H1 (cell line): ENCODE measurements around the gene GNLY. TPM values are rescaled to one million over a fixed set of nuclear protein-coding genes. Genes with fewer than 3 reads are reported as not detected.

Experiments
- CTCF ChIA-PET: fragments of 300-600 bp; sonication (Branson Sonifier 250); formaldehyde crosslinking; loops from one replicate; lab custom pipeline; 2021; ENCODE audit not compliant: partially characterized antibody; lab: Charles Lee
- POLR2A ChIA-PET: fragments of 300-600 bp; sonication (Branson Sonifier 250); formaldehyde crosslinking; loops from one replicate; lab custom pipeline; 2021; ENCODE audit warnings: inconsistent platforms; ENCODE audit not compliant: partially characterized antibody; lab: Charles Lee
- DNase-seq, 2 experiments: peaks; one replicate each; pipeline versions ENCODE4 v3.0.0 to v3.0.0-alpha.2; 2010 to 2022; ENCODE audit warnings: low spot score in 2 of 2, low read depth in 1 of 2, mixed read lengths in 1 of 2
- FAIRE-seq: peaks from 2 replicates; lab custom pipeline; 2011; peaks lifted over from hg19 to GRCh38; lab: Jason Lieb, UNC
- H2AFZ ChIP-seq: 2 replicates; pipeline ENCODE4 v1.8.1; 2012; ENCODE audit warnings: low read length, inconsistent platforms
- H2AK5ac ChIP-seq: 2 replicates; pipeline ENCODE4 v1.6.1; 2013; ENCODE audit warnings: low read depth, low read length
- H2BK120ac ChIP-seq: replicated peaks from 2 replicates; pipeline ENCODE3; 2013; ENCODE audit warnings: low read depth, low read length, inconsistent platforms
- H2BK12ac ChIP-seq: 2 replicates; pipeline ENCODE4 v1.6.1; 2013; ENCODE audit warnings: low read depth, low read length
- H2BK15ac ChIP-seq: 2 replicates; pipeline ENCODE4 v1.6.1; 2013; ENCODE audit warnings: low read length
- H2BK20ac ChIP-seq: 2 replicates; pipeline ENCODE4 v1.6.1; 2013; ENCODE audit warnings: low read length
- H2BK5ac ChIP-seq: 2 replicates; pipeline ENCODE4 v1.6.1; 2013; ENCODE audit warnings: low read depth, low read length
- H3K14ac ChIP-seq: 2 replicates; pipeline ENCODE4 v1.6.1; 2013; ENCODE audit warnings: inconsistent platforms; ENCODE audit not compliant: insufficient read length
- H3K18ac ChIP-seq: 2 replicates; pipeline ENCODE4 v1.6.1; 2013; ENCODE audit warnings: low read length; ENCODE audit errors: extremely low read depth
- H3K23ac ChIP-seq: 2 replicates; pipeline ENCODE4 v1.6.1; 2013; ENCODE audit warnings: inconsistent platforms; ENCODE audit not compliant: insufficient read length
- H3K23me2 ChIP-seq: 2 replicates; pipeline ENCODE4 v1.6.1; 2013; ENCODE audit warnings: low read depth, low read length
- H3K27ac ChIP-seq: 2 replicates; pipeline ENCODE4 v1.6.1; 2011; ENCODE audit warnings: low read depth, low read length, inconsistent platforms
- H3K27me3 ChIP-seq, 4 experiments: replicated peaks in 1 of 4; 1 replicate in 1 of 4; 2 replicates in 3 of 4; pipeline versions ENCODE4 v1.6.1 to v1.8.1; 2011 to 2013; ENCODE audit warnings: low read length in 3 of 4, mild to moderate bottlenecking in 3 of 4, inconsistent platforms in 2 of 4, mixed read lengths in 2 of 4, moderate library complexity in 1 of 4; ENCODE audit not compliant: control insufficient read depth in 3 of 4, insufficient read depth in 3 of 4; ENCODE audit errors: extremely low read depth in 1 of 4
- H3K36me3 ChIP-seq, 4 experiments: 2 replicates each; pipeline versions ENCODE4 v1.6.1 to v1.8.1; 2011 to 2013; ENCODE audit warnings: mild to moderate bottlenecking in 4 of 4, low read length in 3 of 4, moderate library complexity in 2 of 4, control low read depth in 1 of 4, inconsistent platforms in 1 of 4; ENCODE audit not compliant: insufficient read depth in 4 of 4, control insufficient read depth in 2 of 4
- H3K4ac ChIP-seq: replicated peaks from 2 replicates; pipeline ENCODE3; 2013; ENCODE audit warnings: low read length, low read depth, mixed read lengths, inconsistent platforms; ENCODE audit not compliant: insufficient read length
- H3K4me1 ChIP-seq, 4 experiments: replicated peaks in 1 of 4; 1 replicate in 1 of 4; 2 replicates in 3 of 4; pipeline versions ENCODE4 v1.6.1 to v1.8.1; 2011 to 2013; ENCODE audit warnings: low read length in 3 of 4, inconsistent platforms in 2 of 4, mixed read lengths in 1 of 4; ENCODE audit not compliant: insufficient read depth in 4 of 4, control insufficient read depth in 3 of 4
- H3K4me2 ChIP-seq, 2 experiments: 2 replicates each; pipeline versions ENCODE4 v1.6.1 to v1.8.1; 2011 to 2013; ENCODE audit warnings: low read depth in 2 of 2, low read length in 2 of 2, control low read depth in 1 of 2, inconsistent platforms in 1 of 2, mild to moderate bottlenecking in 1 of 2; ENCODE audit not compliant: insufficient read depth in 1 of 2
- H3K4me3 ChIP-seq, 4 experiments: fragments of 200-600, 300-600 bp in 1 of 4; sonication (generic), shearing (Covaris generic), sonication (Bioruptor Twin) in 1 of 4; 2 replicates each; pipeline versions ENCODE4 v1.5.1 to v1.8.1; 2011 to 2016; ENCODE audit warnings: low read length in 4 of 4, low read depth in 3 of 4, control low read depth in 2 of 4, inconsistent platforms in 2 of 4, mild to moderate bottlenecking in 2 of 4, mixed read lengths in 1 of 4, moderate library complexity in 1 of 4; ENCODE audit not compliant: insufficient read depth in 2 of 4; ENCODE audit errors: extremely low read depth in 1 of 4
- H3K56ac ChIP-seq: replicated peaks from 2 replicates; pipeline ENCODE3; 2013; ENCODE audit warnings: low read depth, mild to moderate bottlenecking, mixed read lengths, low read length, inconsistent platforms; ENCODE audit not compliant: insufficient read length
- H3K79me1 ChIP-seq: 2 replicates; pipeline ENCODE4 v1.6.1; 2013; ENCODE audit warnings: low read depth, low read length, control low read depth
- H3K79me2 ChIP-seq, 2 experiments: 2 replicates each; pipeline versions ENCODE4 v1.6.1 to v1.8.1; 2012 to 2013; ENCODE audit warnings: low read length in 2 of 2, mild to moderate bottlenecking in 2 of 2, inconsistent platforms in 1 of 2; ENCODE audit not compliant: insufficient read depth in 2 of 2, control insufficient read depth in 1 of 2
- H3K9ac ChIP-seq, 4 experiments: replicated peaks in 1 of 4; 1 replicate in 1 of 4; 2 replicates in 3 of 4; pipeline versions ENCODE4 v1.6.1 to v1.8.1; 2011 to 2013; ENCODE audit warnings: low read depth in 3 of 4, low read length in 3 of 4, control low read depth in 2 of 4, mild to moderate bottlenecking in 2 of 4, moderate library complexity in 2 of 4, inconsistent platforms in 1 of 4; ENCODE audit errors: extremely low read depth in 1 of 4
- H3K9me3 ChIP-seq, 2 experiments: 2 replicates each; pipeline versions ENCODE4 v1.6.1 to v1.8.1; 2012 to 2013; ENCODE audit warnings: mild to moderate bottlenecking in 2 of 2, moderate library complexity in 2 of 2, control low read depth in 1 of 2, inconsistent platforms in 1 of 2, low read depth in 1 of 2, low read length in 1 of 2, mixed read lengths in 1 of 2; ENCODE audit not compliant: insufficient read depth in 2 of 2
- H4K20me1 ChIP-seq, 2 experiments: replicated peaks in 1 of 2; 2 replicates each; pipeline versions ENCODE3 to v1.8.1; 2011 to 2013; ENCODE audit warnings: inconsistent platforms in 2 of 2, low read length in 2 of 2, mild to moderate bottlenecking in 1 of 2; ENCODE audit not compliant: insufficient read depth in 2 of 2, control insufficient read depth in 1 of 2
- H4K5ac ChIP-seq: 2 replicates; pipeline ENCODE4 v1.6.1; 2013; ENCODE audit warnings: low read length, low read depth, mixed read lengths, inconsistent platforms; ENCODE audit not compliant: insufficient read length
- H4K8ac ChIP-seq: 2 replicates; pipeline ENCODE4 v1.8.0; 2013; ENCODE audit warnings: mild to moderate bottlenecking, moderate library complexity, low read length, inconsistent platforms; ENCODE audit not compliant: insufficient read depth; ENCODE audit errors: extremely low read depth
- H4K91ac ChIP-seq: replicated peaks from 2 replicates; pipeline ENCODE3; 2013; ENCODE audit warnings: low read length, mixed read lengths, inconsistent platforms; ENCODE audit not compliant: insufficient read length
- CTBP2 ChIP-seq: IDR thresholded peaks from 2 replicates; pipeline ENCODE4 v1.7.0; 2011; ENCODE audit warnings: borderline replicate concordance, mild to moderate bottlenecking, moderate library complexity, mixed read lengths, low read length; ENCODE audit not compliant: insufficient read depth, insufficient read length
- JUND ChIP-seq: IDR thresholded peaks from 2 replicates; pipeline ENCODE4 v1.6.1; 2011; ENCODE audit warnings: mild to moderate bottlenecking, improper control_type of control experiment, low read length
- POLR2AphosphoS5 ChIP-seq: IDR thresholded peaks from 2 replicates; pipeline ENCODE4 v1.6.1; 2011; ENCODE audit warnings: low read depth, low read length
- RBBP5 ChIP-seq: IDR thresholded peaks from 2 replicates; pipeline ENCODE4 v1.7.1; 2012; ENCODE audit warnings: low read depth, mild to moderate bottlenecking, inconsistent platforms, low read length, moderate library complexity, borderline replicate concordance
- SIRT6 ChIP-seq: IDR thresholded peaks from one replicate; pipeline ENCODE4 v1.7.1; 2012; ENCODE audit warnings: low read length, inconsistent platforms
- SP4 ChIP-seq: IDR thresholded peaks from 2 replicates; pipeline ENCODE4 v1.6.1; 2012; ENCODE audit warnings: low read length, inconsistent platforms
- YY1 ChIP-seq: IDR thresholded peaks from 2 replicates; pipeline ENCODE4 v1.6.1; 2011; ENCODE audit warnings: low read depth, mild to moderate bottlenecking, low read length
- WGBS, 2 experiments: shearing (Covaris generic) in 1 of 2; methylation state at CpG; one replicate each; pipeline versions ENCODE4 v1.1.6 to v1.1.7; 2013 to 2015; ENCODE audit warnings: low lambda C conversion rate in 2 of 2, mixed read lengths in 2 of 2, inconsistent platforms in 1 of 2, low coverage in 1 of 2, missing lambda C conversion rate in 1 of 2; ENCODE audit not compliant: insufficient replicate concordance in 2 of 2, insufficient coverage in 1 of 2, insufficient read length in 1 of 2; ENCODE audit errors: extremely low coverage in 1 of 2, missing lambda C conversion rate in 1 of 2; 5-methylcytosine and 5-hydroxymethylcytosine counted together
- polyA plus RNA-seq, 7 experiments: library from polyadenylated mRNA; depleted of rRNA in 3 of 7; stranded (reverse) in 5 of 7; unstranded in 2 of 7; fragments of >200 nt in 5 of 7; fragments of 200-250 nt in 2 of 7; gene quantifications; 1 replicate in 5 of 7; 2 replicates in 1 of 7; 4 replicates in 1 of 7; pipeline versions ENCODE4 v1.2.1 to v1.2.3, GENCODE V29; 2011 to 2013; ENCODE audit warnings: missing spikeins in 2 of 7, mixed read lengths in 2 of 7
- total RNA-seq: library from RNA; stranded (reverse); fragmentation: NEBNext Ultra II Directional; extraction: Animal tissue kit (Norgen Biotek cat#: 25700); gene quantifications from 2 replicates; pipeline ENCODE4 v1.2.1, GENCODE V29; 2021

Gene GNLY
- total and polyA plus RNA-seq, 2 of the 8 experiments (the other 6 are each of a cell fraction or from before 2014, with no cell fraction given), result 0.03 TPM; not detected in 1

GRCh38 chr2:85713836-85714235 lies 19.7 kb downstream of the GNLY start:
- H3K4ac ChIP-seq, result no peak overlapping the region
- H3K56ac ChIP-seq, result no peak overlapping the region
- TF ChIP-seq RBBP5, result no peak
- no peak for TF ChIP-seq SP4
- no peak for TF ChIP-seq JUND
- no peak for TF ChIP-seq CTBP2
- no peak for TF ChIP-seq YY1
- no peak for TF ChIP-seq SIRT6
- TF ChIP-seq POLR2AphosphoS5, result no peak
- H4K5ac ChIP-seq, result no peak overlapping the region
- H2AK5ac ChIP-seq, result peak overlapping the region; percentile 8; the same call in 1 of the 2 replicates
- no peaks in the 10 kb centered on the region for H3K79me1 ChIP-seq
- no peak overlapping the region for H4K8ac ChIP-seq
- no peak overlapping the region for H2BK15ac ChIP-seq
- H2BK20ac ChIP-seq, result no peak overlapping the region
- ChIA-PET POLR2A (no interaction called here), CTCF (interaction anchor here (0.6 to 2.2 kb wide), 5 partner anchors 9 to 50 kb away, joined by 3 to 5 read pairs (median 3); partner anchors contain the start of gene GNLY)
- no peak overlapping the region for H3K4me2 ChIP-seq
- H3K9ac ChIP-seq, result no peak overlapping the region
- FAIRE-seq (no peak), DNase-seq (no peak)
- no peaks in the 10 kb centered on the region; a peak in 1 of 7 replicates for H3K27me3 ChIP-seq
- no peak overlapping the region for H2BK12ac ChIP-seq
- no peak overlapping the region for H3K23ac ChIP-seq
- H3K4me1 ChIP-seq, result no peaks in the 10 kb centered on the region; a peak in 1 of 7 replicates
- no peak overlapping the region for H3K4me3 ChIP-seq
- H3K14ac ChIP-seq, result no peak overlapping the region
- H4K20me1 ChIP-seq, result no peaks in the 10 kb centered on the region
- H4K91ac ChIP-seq, result peak overlapping the region; percentile 25
- no peaks in the 10 kb centered on the region for H3K23me2 ChIP-seq
- no peaks in the 10 kb centered on the region for H3K36me3 ChIP-seq
- H2BK120ac ChIP-seq, result no peak overlapping the region
- no peak overlapping the region for H2BK5ac ChIP-seq
- H3K79me2 ChIP-seq, result no peaks in the 10 kb centered on the region
- H3K27ac ChIP-seq, result no peak overlapping the region
- H3K9me3 ChIP-seq, result no peaks in the 10 kb centered on the region
- H3K18ac ChIP-seq, result no peak overlapping the region
- 95% methylated on average over 4 of the region's 5 CpGs; no CpG with 5 or more reads in 1 of the 2 experiments for WGBS, 2 experiments
- H2AFZ ChIP-seq, result no peak overlapping the region
